Testis (tissue), 3 donors: Measurements from ENCODE around the gene LBHD2. TPM values are rescaled to one million over a fixed set of nuclear protein-coding genes. Genes with fewer than 3 reads are reported as not detected.

ENCODE experiments used
- DNase-seq: peaks from one replicate; pipeline ENCODE4 v3.0.0-alpha.2; 2019
- H3K27ac ChIP-seq, 2 donors: fragments of 200-600 bp; sonication (generic); one replicate each; pipeline ENCODE4 v1.5.1; 2019
- H3K27me3 ChIP-seq: fragments of 200-600 bp; sonication (generic); one replicate; pipeline ENCODE4 v1.5.1; 2019
- H3K36me3 ChIP-seq: fragments of 200-600 bp; sonication (generic); one replicate; pipeline ENCODE4 v1.5.1; 2017; ENCODE audit warnings: low read depth; ENCODE audit errors: missing control alignments
- H3K4me1 ChIP-seq: fragments of 200-600 bp; sonication (generic); one replicate; pipeline ENCODE4 v1.5.1; 2019
- H3K4me3 ChIP-seq, 2 donors: fragments of 200-600 bp; sonication (generic); one replicate each; pipeline ENCODE4 v1.5.1; 2017 to 2019
- H3K9me3 ChIP-seq: fragments of 200-600 bp; sonication (generic); one replicate; pipeline ENCODE4 v1.5.1; 2017
- POLR2A ChIP-seq: fragments of 450-650 bp; IDR thresholded peaks from one replicate; pipeline ENCODE4 v1.6.1; 2017; ENCODE audit warnings: antibody characterized with exemption, mild to moderate bottlenecking, moderate library complexity
- WGBS, 2 donors: methylation state at CpG; one replicate each; pipeline ENCODE4 v1.1.5; 2018; 5-methylcytosine and 5-hydroxymethylcytosine counted together
- intact Hi-C: fragments of 100-400 bp; cut with DNase I; formaldehyde crosslinking; loops from one replicate; pipeline ENCODE4 v1.15.1; 2023; ENCODE audit warnings: low total_unique reads
- polyA plus RNA-seq: library from polyadenylated mRNA; stranded (reverse); fragments of 350-450 nt; fragmentation: Illumina TruSeq; extraction: RNeasy Lipid Tissue Mini Kit (QIAGEN cat#74804); gene quantifications from one replicate; pipeline ENCODE4 v1.2.3, GENCODE V29; 2014; ENCODE audit warnings: low read depth, low replicate concordance; ENCODE audit not compliant: insufficient read depth
- total RNA-seq, 2 donors: library from RNA; depleted of rRNA; stranded (reverse); fragments of >200 nt; gene quantifications; one replicate each; pipeline ENCODE4 v1.2.3, GENCODE V29; 2016
- TF ChIP-seq, protein P1 (sequence below), 3 experiments: fragments of 450-650 bp in 2 of 3; fragments of 200-600 bp in 1 of 3; sonication (generic) in 1 of 3; IDR thresholded peaks; one replicate each; pipeline ENCODE4 v1.5.1; 2016 to 2019; ENCODE audit warnings: antibody characterized with exemption in 3 of 3, mild to moderate bottlenecking in 2 of 3, moderate library complexity in 1 of 3

The LBHD2 gene
- total and polyA plus RNA-seq, 3 donors from 2014 or later = 1.9 to 5.6 (median 3.9) TPM

GRCh38 chr14:103067231-103067954, 16.6 kb upstream of the LBHD2 start:
- Histone ChIP-seq H3K4me3 (no peak overlapping the region), H3K27ac (no peak overlapping the region), H3K4me1 (peaks cover 13% of the 10 kb centered on the region), H3K27me3 (no peaks in the 10 kb centered on the region), H3K36me3 (no peaks in the 10 kb centered on the region), H3K9me3 (no peaks in the 10 kb centered on the region)
- no peak for DNase-seq
- intact Hi-C loops = no loop called here
- no peak for TF ChIP-seq POLR2A
- TF ChIP-seq, protein P1, sequence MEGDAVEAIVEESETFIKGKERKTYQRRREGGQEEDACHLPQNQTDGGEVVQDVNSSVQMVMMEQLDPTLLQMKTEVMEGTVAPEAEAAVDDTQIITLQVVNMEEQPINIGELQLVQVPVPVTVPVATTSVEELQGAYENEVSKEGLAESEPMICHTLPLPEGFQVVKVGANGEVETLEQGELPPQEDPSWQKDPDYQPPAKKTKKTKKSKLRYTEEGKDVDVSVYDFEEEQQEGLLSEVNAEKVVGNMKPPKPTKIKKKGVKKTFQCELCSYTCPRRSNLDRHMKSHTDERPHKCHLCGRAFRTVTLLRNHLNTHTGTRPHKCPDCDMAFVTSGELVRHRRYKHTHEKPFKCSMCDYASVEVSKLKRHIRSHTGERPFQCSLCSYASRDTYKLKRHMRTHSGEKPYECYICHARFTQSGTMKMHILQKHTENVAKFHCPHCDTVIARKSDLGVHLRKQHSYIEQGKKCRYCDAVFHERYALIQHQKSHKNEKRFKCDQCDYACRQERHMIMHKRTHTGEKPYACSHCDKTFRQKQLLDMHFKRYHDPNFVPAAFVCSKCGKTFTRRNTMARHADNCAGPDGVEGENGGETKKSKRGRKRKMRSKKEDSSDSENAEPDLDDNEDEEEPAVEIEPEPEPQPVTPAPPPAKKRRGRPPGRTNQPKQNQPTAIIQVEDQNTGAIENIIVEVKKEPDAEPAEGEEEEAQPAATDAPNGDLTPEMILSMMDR (IDR thresholded peaks at IDR 0.05) = no peak
- 70 to 73% methylated on average over 8 of the region's 8 CpGs for WGBS, 2 donors

GRCh38 chr14:103068351-103069073, 15.5 kb upstream of the LBHD2 start:
- DNase-seq = no peak
- intact Hi-C loops = no loop called here
- H3K27me3 ChIP-seq = no peaks in the 10 kb centered on the region
- no peaks in the 10 kb centered on the region for H3K9me3 ChIP-seq
- WGBS, 2 donors = 77 to 81% methylated on average over 20 to 22 of the region's 22 CpGs
- H3K27ac ChIP-seq = no peak overlapping the region
- no peaks in the 10 kb centered on the region for H3K36me3 ChIP-seq
- TF ChIP-seq POLR2A = no peak
- TF ChIP-seq, protein P1 (IDR thresholded peaks at IDR 0.05) = no peak
- H3K4me3 ChIP-seq = no peak overlapping the region
- peaks cover 14% of the 10 kb centered on the region for H3K4me1 ChIP-seq

- Histone ChIP-seq H3K27me3 (no peaks in the 10 kb centered on the region), H3K4me1 (peaks cover 25% of the 10 kb centered on the region), H3K4me3 (no peak overlapping the region), H3K9me3 (no peaks in the 10 kb centered on the region), H3K36me3 (no peaks in the 10 kb centered on the region), H3K27ac (no peak overlapping the region)
- TF ChIP-seq, protein P1 (IDR thresholded peaks at IDR 0.05) = no peak
- intact Hi-C loops = no loop called here
- 72 to 84% methylated on average over 7 to 8 of the region's 8 CpGs for WGBS, 2 donors
- DNase-seq = no peak
Measured at GRCh38 chr14:103070263-103070885, 13.6 kb upstream of the LBHD2 start.

DNA sequence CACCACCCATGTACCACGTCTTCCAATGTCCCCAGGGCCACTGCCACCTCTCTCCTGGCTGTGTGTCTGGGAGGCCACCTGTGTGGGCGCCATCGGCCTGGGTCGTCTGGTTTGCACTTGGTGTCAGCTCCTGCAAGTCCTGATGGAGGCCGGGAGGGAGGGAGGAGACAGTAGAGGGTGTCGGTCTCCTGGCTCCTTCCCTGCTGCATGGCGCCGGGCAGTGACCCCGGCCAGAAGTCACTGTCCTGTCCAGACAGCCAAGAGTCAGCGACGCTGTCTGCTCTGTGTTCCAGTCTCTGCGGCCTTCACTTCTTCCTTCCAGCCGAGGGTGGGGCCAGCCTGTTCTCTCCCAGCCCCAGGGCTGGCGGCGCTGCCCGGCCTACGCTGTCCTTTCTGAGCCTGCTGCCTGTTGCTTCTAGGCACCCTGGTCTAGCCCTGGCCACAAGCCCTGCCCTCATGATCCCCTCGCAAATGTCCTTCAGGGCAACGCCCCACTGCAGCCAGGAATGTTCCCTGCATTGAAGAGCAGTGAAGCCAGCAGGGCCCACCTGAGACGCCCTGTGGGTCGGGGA, 13.0 kb upstream of the LBHD2 start:
- DNase-seq = no peak
- Histone ChIP-seq H3K27ac (no peak overlapping the region), H3K27me3 (no peaks in the 10 kb centered on the region), H3K36me3 (no peaks in the 10 kb centered on the region), H3K4me1 (peaks cover 28% of the 10 kb centered on the region), H3K4me3 (no peak overlapping the region), H3K9me3 (no peaks in the 10 kb centered on the region)
- intact Hi-C loops = no loop called here
- no peak for TF ChIP-seq POLR2A
- TF ChIP-seq, protein P1 (IDR thresholded peaks at IDR 0.05) = no peak
- 69 to 83% methylated on average over 10 to 21 of the region's 21 CpGs for WGBS, 2 donors
